ENCODE measurements around the gene NECTIN1. TPM values are rescaled to one million over a fixed set of nuclear protein-coding genes. Genes with fewer than 3 reads are reported as not detected.

The NECTIN1 gene
- total RNA-seq, 1 donor: 7.8 TPM

DNA sequence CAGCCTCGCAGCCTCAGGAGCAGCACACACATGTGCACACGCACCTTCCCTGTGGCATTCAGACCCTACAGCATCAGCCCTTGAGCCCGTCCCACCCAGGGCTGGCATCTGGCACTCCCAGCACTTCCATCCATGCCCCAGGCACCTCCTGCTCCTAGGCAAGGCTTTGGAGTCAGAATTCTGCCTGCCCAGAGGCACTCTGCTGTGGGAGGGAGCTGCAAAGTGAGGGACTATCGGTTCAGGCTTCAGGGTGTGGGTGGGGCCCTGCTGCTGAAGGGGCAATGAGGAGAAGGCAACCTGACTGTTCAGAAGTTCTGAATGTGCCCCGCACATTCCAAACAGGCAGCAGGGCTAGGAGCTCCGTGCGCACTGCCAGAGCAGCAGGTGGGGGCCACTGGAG is 39.7 kb downstream of the NECTIN1 start:
- TF ChIP-seq, protein P1, sequence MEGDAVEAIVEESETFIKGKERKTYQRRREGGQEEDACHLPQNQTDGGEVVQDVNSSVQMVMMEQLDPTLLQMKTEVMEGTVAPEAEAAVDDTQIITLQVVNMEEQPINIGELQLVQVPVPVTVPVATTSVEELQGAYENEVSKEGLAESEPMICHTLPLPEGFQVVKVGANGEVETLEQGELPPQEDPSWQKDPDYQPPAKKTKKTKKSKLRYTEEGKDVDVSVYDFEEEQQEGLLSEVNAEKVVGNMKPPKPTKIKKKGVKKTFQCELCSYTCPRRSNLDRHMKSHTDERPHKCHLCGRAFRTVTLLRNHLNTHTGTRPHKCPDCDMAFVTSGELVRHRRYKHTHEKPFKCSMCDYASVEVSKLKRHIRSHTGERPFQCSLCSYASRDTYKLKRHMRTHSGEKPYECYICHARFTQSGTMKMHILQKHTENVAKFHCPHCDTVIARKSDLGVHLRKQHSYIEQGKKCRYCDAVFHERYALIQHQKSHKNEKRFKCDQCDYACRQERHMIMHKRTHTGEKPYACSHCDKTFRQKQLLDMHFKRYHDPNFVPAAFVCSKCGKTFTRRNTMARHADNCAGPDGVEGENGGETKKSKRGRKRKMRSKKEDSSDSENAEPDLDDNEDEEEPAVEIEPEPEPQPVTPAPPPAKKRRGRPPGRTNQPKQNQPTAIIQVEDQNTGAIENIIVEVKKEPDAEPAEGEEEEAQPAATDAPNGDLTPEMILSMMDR (IDR thresholded peaks at IDR 0.05; ENCODE audit: insufficient read depth, low read length): no peak
- DNase-seq (ENCODE audit: low read depth): no peak
- no peak overlapping the region for H3K4me3 ChIP-seq (ENCODE audit: low read depth, low read length)

DNA sequence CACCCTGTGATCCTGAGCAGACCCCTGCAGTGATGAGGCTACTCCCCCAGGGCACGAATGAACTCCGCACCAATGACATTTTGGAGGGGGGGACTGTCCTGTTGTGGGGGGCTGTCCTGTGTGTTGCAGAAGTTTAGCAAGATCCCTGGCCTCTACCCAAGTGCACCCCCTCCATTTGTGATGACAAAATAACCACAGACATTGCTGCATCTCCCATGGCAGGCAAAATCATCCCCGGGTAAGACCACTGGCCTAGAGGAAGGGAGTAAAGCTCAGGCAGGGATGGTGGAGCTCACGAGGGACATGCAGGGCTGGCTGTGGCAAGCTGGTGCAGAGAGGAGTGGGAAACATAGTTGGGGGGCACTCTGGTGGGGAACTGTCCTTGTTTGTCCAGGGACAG is 40.6 kb downstream of the NECTIN1 start:
- DNase-seq (ENCODE audit: low read depth): no peak
- H3K4me3 ChIP-seq (ENCODE audit: low read depth, low read length): no peak overlapping the region
- TF ChIP-seq, protein P1 (IDR thresholded peaks at IDR 0.05; ENCODE audit: insufficient read depth, low read length): no peak

DNA sequence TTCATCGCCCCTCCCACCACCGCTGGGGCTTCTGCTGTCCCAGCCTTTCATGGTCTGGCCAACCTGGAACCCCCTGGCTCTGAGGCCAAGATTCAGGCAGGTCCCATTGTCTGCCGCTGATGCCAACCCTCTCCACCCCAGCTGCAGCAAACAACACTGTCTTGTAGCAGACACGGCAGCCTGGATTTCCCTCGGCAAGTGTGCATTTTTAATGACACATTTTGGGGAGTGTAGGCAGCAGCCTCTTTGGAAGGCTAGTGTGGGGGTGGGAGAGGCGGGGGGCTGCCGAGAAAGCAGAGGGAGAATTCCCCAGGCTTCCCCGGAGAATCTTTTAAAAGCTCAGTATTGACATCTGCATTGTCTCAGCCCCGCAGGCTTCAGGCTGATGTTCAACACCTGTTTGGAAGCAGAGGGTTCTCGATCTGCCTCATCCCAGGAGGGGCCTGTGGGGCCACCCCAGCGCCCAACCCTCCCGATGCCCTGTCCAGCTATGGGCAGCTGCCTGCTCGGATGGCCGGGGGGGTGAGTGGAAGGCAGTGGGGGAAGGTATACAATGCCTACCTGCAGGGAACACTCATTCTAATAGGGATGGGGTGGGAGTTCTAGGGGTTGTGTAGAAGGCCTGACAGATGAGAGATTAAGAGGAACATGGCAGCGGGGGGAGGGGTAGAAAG is 41.5 kb downstream of the NECTIN1 start:
- TF ChIP-seq, protein P1 (IDR thresholded peaks at IDR 0.05; ENCODE audit: insufficient read depth, low read length): no peak
- no peak for DNase-seq (ENCODE audit: low read depth)
- no peak overlapping the region for H3K4me3 ChIP-seq (ENCODE audit: low read depth, low read length)

DNA sequence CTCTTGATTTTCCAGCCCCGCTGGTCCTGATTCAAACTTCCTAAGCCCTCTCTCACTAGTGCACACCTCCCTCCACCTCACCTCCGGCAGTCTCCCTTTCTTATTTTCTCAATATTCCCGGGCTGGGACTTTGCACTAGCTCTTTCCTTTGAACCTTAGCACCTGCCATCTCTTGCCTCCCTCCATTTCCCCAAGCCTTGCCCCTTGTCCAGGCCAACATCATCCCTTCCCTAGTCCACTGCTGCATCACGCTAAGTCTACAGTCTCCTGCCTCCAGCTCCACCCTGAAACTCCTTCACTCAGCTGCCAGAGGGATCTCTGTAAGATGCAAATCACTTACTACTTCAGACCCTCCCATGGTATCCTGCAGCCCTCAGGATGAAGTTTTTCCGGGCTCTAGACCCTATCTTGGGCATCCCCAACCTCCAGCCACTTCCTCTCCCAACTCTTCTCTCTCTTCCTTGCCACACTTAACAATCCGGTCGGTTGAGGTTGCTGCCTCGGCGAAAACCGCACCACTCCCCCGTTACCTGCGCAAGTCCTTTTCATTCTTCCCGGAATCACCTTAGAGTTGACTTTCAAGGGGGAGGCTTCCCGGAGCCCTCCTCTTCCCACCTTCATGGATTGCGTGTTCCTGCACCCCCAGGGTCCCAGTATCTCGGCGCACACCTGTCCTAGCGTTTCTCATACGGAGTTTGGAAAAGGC is 42.7 kb downstream of the NECTIN1 start:
- no peak for DNase-seq (ENCODE audit: low read depth)
- TF ChIP-seq, protein P1 (IDR thresholded peaks at IDR 0.05; ENCODE audit: insufficient read depth, low read length): no peak
- no peak overlapping the region for H3K4me3 ChIP-seq (ENCODE audit: low read depth, low read length)

DNA sequence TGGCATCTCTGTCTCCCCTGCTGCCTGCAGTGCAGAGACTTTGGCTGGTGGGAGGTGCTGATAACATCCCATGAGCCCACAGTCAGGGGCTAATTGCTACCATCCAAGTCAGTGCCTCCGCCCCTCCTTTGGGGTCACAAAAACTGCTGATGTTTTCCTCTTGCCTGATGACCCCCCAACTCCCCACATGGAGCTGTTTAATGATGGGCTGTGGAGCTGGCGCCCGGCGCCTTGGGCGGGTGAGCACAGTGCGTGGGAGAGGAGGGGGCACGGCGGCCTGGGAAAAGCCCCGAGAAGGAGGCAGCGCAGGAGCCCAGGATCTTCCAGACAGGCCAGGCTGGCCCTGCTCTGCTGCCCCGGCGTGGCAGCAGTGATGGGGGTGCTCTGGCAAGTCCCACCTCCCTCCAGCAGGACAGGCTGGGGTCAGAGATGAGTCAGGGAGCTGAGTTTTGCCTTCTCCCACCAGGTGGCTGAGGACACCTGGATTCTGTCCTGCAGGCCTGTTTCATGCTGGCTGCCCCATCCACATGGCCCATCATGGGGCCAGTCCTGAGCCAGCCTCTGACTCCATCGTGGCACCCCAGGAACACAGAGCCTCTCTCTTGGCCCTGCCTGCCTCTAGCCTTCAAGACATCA is 43.8 kb downstream of the NECTIN1 start:
- no peak overlapping the region for H3K4me3 ChIP-seq (ENCODE audit: low read depth, low read length)
- TF ChIP-seq, protein P1 (IDR thresholded peaks at IDR 0.05; ENCODE audit: insufficient read depth, low read length): no peak
- no peak for DNase-seq (ENCODE audit: low read depth)

DNA sequence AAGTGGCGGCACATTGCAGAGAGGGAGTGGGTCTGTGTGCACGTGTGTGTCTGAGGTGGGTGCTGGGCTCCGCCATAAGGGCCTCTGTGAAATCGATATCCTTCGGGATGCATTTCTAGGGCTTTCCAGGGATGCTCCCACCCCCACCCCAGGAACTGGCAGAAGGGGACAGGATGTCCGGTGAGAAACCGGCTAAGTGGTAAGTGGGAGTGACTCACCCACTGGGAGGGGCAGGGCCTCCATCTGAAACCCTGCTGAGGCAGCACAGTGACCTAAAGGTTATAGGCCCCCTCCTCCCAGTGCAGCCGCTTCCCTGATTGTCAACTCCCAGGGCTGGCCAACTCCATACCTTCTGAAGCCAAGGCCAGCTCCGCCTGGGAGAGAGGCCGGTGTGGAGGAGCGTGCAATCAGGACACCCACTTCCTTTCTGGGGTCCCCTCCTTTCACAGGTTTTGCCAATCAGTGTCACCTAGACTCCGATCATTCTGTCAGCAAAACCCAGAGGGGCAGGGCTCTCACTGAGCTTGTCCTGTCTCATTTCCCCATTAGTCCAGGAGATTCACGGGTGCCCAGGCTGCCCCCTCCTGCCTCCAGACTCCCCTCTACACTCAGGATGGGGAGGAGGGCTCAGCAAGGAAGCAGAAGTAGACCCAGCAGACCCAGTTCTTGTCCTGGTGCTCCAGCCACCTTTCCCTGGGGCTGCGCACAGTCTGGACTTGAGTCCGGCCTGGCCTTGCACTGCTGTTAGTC is 44.5 kb downstream of the NECTIN1 start:
- peak; percentile 45 for DNase-seq (ENCODE audit: low read depth)
- TF ChIP-seq, protein P1 (IDR thresholded peaks at IDR 0.05; ENCODE audit: insufficient read depth, low read length): no peak

More for the DNA sequence above, 44.5 kb downstream of the NECTIN1 start:
- no peak overlapping the region for H3K4me3 ChIP-seq (ENCODE audit: low read depth, low read length)
